K562 (cell line): Measurements from ENCODE around the gene ASCC3. TPM values are rescaled to one million over a fixed set of nuclear protein-coding genes. Genes with fewer than 3 reads are reported as not detected.

Experiments
- BHLHE40 ChIP-seq: IDR thresholded peaks from 2 replicates; pipeline ENCODE4 v1.6.1; 2011; ENCODE audit warnings: low read length, improper control_type of control experiment
- CTBP1 ChIP-seq: fragments of 450-650 bp; IDR thresholded peaks from 2 replicates; pipeline ENCODE4 v1.6.1; 2016; ENCODE audit warnings: borderline replicate concordance
- FOXJ2 ChIP-seq: fragments of 200-800 bp; sonication (Bioruptor generic); IDR thresholded peaks from 2 replicates; pipeline ENCODE4 v1.6.1; 2016; ENCODE audit warnings: missing genetic modification characterization, missing compliant biosample characterization
- MCM7 ChIP-seq, 2 experiments: fragments of 450-650 bp; IDR thresholded peaks; 2 replicates each; pipeline ENCODE4 v1.6.1; 2016 to 2018
- RBBP5 ChIP-seq: fragments of 200-600 bp; sonication (generic); IDR thresholded peaks from 2 replicates; pipeline ENCODE4 v1.6.1; 2012; ENCODE audit warnings: borderline replicate concordance, mild to moderate bottlenecking, low read length, control low read depth, inconsistent platforms; ENCODE audit not compliant: insufficient read depth, poor library complexity, severe bottlenecking
- RBM17 ChIP-seq: fragments of 200-400 bp; formaldehyde crosslinking; IDR thresholded peaks from 2 replicates; pipeline ENCODE4 v1.6.1; 2017; ENCODE audit warnings: low read depth, mild to moderate bottlenecking, low read length, borderline replicate concordance
- SMARCA4 ChIP-seq: fragments of 450-650 bp; IDR thresholded peaks from 2 replicates; pipeline ENCODE4 v1.6.1; 2016
- ZFP36 ChIP-seq: fragments of 150-350 bp; IDR thresholded peaks from 2 replicates; pipeline ENCODE4 v1.6.1; 2018; ENCODE audit warnings: low read length, low read depth; ENCODE audit not compliant: partially characterized antibody
- polyA plus RNA-seq, 8 experiments: library from polyadenylated mRNA; depleted of rRNA in 4 of 8; stranded (reverse) in 5 of 8; unstranded in 3 of 8; fragments of >200 nt; fragmentation: Nextera tagmentation in 2 of 8; fragmentation: Illumina TruSeq in 1 of 8; extraction: Ambion mirVana in 2 of 8; extraction: Trizol in 1 of 8; gene quantifications; 2 replicates each; pipeline versions ENCODE4 v1.2.1 to v1.2.3, GENCODE V29; 2011 to 2014; ENCODE audit warnings: inconsistent platforms in 1 of 8, missing spikeins in 1 of 8
- total RNA-seq, 7 experiments: library from RNA; depleted of rRNA in 6 of 7; stranded (reverse); fragments of >200 nt in 6 of 7; fragmentation: Illumina TruSeq in 2 of 7; extraction: Trizol in 2 of 7; gene quantifications; 2 replicates each; pipeline versions ENCODE4 v1.2.1 to v1.2.3, GENCODE V29; 2011 to 2021; ENCODE audit warnings: low replicate concordance in 1 of 7
- TF ChIP-seq, protein P1 (sequence below), 2 experiments: fragments of 450-650 bp; formaldehyde crosslinking in 1 of 2; IDR thresholded peaks; 2 replicates each; pipeline versions ENCODE4 v1.4.0 to v1.6.1; 2014 to 2020; ENCODE audit warnings: mild to moderate bottlenecking in 2 of 2, borderline replicate concordance in 1 of 2, low read depth in 1 of 2
- TF ChIP-seq, protein P2 (sequence below): fragments of 250-450 bp; sonication (Bioruptor Pico); IDR thresholded peaks from 2 replicates; pipeline ENCODE4 v1.5.0; 2021; ENCODE audit warnings: mild to moderate bottlenecking, borderline replicate concordance
- TF ChIP-seq, protein P3 (sequence below): fragments of 450-650 bp; IDR thresholded peaks from 2 replicates; pipeline ENCODE4 v1.6.1; 2016; ENCODE audit warnings: antibody characterized with exemption

ASCC3 gene
- total and polyA plus RNA-seq, 9 of the 15 experiments (the other 6 are each of a cell fraction or from before 2014, with no cell fraction given), result 16.1 to 56.1 (median 33.9) TPM

DNA sequence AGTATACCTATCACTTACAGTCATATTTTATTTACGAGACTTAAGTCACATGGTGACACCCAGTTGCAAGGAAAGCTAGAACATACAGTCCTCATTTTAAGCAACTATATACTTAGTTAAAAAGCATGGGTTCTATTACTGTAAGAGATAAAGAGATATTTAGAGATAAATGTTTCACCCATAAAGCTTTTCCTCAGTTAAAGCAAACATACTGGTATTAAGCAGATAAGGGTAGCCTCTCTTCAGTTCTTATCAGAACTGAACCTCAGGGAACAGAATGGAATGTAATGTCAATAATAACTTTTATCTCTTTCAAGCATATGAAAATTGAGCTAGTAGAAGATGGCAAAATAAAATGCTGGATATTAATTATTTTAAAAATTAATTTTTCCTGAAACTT, 9.9 kb upstream of the ASCC3 start (continued):
- TF ChIP-seq, protein P1, sequence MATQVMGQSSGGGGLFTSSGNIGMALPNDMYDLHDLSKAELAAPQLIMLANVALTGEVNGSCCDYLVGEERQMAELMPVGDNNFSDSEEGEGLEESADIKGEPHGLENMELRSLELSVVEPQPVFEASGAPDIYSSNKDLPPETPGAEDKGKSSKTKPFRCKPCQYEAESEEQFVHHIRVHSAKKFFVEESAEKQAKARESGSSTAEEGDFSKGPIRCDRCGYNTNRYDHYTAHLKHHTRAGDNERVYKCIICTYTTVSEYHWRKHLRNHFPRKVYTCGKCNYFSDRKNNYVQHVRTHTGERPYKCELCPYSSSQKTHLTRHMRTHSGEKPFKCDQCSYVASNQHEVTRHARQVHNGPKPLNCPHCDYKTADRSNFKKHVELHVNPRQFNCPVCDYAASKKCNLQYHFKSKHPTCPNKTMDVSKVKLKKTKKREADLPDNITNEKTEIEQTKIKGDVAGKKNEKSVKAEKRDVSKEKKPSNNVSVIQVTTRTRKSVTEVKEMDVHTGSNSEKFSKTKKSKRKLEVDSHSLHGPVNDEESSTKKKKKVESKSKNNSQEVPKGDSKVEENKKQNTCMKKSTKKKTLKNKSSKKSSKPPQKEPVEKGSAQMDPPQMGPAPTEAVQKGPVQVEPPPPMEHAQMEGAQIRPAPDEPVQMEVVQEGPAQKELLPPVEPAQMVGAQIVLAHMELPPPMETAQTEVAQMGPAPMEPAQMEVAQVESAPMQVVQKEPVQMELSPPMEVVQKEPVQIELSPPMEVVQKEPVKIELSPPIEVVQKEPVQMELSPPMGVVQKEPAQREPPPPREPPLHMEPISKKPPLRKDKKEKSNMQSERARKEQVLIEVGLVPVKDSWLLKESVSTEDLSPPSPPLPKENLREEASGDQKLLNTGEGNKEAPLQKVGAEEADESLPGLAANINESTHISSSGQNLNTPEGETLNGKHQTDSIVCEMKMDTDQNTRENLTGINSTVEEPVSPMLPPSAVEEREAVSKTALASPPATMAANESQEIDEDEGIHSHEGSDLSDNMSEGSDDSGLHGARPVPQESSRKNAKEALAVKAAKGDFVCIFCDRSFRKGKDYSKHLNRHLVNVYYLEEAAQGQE (IDR thresholded peaks at IDR 0.05; ENCODE audit: borderline replicate concordance), result peak; percentile 5; the same call in 1 of the 2 replicates
- TF ChIP-seq, protein P1 (CRISPR knock-in tag; IDR thresholded peaks at IDR 0.05; ENCODE audit: low read depth), result no peak
- TF ChIP-seq SMARCA4, result peak; percentile 67; the same call in 1 of the 2 replicates
- TF ChIP-seq, protein P2, sequence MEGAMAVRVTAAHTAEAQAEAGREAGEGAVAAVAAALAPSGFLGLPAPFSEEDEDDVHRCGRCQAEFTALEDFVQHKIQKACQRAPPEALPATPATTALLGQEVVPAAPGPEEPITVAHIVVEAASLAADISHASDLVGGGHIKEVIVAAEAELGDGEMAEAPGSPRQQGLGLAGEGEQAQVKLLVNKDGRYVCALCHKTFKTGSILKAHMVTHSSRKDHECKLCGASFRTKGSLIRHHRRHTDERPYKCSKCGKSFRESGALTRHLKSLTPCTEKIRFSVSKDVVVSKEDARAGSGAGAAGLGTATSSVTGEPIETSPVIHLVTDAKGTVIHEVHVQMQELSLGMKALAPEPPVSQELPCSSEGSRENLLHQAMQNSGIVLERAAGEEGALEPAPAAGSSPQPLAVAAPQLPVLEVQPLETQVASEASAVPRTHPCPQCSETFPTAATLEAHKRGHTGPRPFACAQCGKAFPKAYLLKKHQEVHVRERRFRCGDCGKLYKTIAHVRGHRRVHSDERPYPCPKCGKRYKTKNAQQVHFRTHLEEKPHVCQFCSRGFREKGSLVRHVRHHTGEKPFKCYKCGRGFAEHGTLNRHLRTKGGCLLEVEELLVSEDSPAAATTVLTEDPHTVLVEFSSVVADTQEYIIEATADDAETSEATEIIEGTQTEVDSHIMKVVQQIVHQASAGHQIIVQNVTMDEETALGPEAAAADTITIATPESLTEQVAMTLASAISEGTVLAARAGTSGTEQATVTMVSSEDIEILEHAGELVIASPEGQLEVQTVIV, result no peak
- no peak for TF ChIP-seq BHLHE40
- no peak for TF ChIP-seq RBBP5
- 0 out of 4 replicates have a peak, but pooled peaks of 1 of the 2 experiments have one; percentile 48 for TF ChIP-seq MCM7 (IDR thresholded peaks at IDR 0.05)
- TF ChIP-seq FOXJ2 (tag), result 0 out of 2 replicates have a peak, but pooled peaks have one; percentile 37
- TF ChIP-seq CTBP1, result no peak
- no peak for TF ChIP-seq RBM17
- TF ChIP-seq, protein P3, sequence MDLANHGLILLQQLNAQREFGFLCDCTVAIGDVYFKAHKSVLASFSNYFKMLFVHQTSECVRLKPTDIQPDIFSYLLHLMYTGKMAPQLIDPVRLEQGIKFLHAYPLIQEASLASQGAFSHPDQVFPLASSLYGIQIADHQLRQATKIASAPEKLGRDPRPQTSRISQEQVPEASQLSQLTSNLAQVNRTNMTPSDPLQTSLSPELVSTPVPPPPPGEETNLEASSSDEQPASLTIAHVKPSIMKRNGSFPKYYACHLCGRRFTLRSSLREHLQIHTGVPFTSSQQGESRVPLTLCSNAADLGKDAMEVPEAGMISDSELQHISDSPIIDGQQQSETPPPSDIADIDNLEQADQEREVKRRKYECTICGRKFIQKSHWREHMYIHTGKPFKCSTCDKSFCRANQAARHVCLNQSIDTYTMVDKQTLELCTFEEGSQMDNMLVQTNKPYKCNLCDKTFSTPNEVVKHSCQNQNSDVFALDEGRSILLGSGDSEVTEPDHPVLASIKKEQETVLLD, result no peak
- TF ChIP-seq ZFP36, result no peak
